Vagina (tissue), 2 donors: Measurements from ENCODE around the gene NKX6-2. TPM values are rescaled to one million over a fixed set of nuclear protein-coding genes. Genes with fewer than 3 reads are reported as not detected.

Experiments used
- DNase-seq, 2 donors: peaks; one replicate each; pipeline ENCODE4 v3.0.0-alpha.2; 2017; ENCODE audit errors: extremely low spot score in 2 of 2
- H3K27ac ChIP-seq: fragments of 200-600 bp; sonication (generic); one replicate; pipeline ENCODE4 v1.5.1; 2019
- H3K27me3 ChIP-seq: fragments of 200-600 bp; sonication (generic); one replicate; pipeline ENCODE4 v1.5.1; 2019
- H3K36me3 ChIP-seq, 2 donors: fragments of 200-600 bp; sonication (generic); one replicate each; pipeline ENCODE4 v1.5.1; 2017 to 2019
- H3K4me1 ChIP-seq: fragments of 200-600 bp; sonication (generic); one replicate; pipeline ENCODE4 v1.5.1; 2019
- H3K4me3 ChIP-seq, 2 donors: fragments of 200-600 bp; sonication (generic); 1 replicate in 1 of 2; 2 replicates in 1 of 2; pipeline ENCODE4 v1.5.1; 2016 to 2019
- H3K9me3 ChIP-seq: fragments of 200-600 bp; sonication (generic); one replicate; pipeline ENCODE4 v1.5.1; 2019
- POLR2A ChIP-seq, 2 donors: fragments of 450-650 bp; IDR thresholded peaks; one replicate each; pipeline ENCODE4 v1.6.1; 2017; ENCODE audit warnings: antibody characterized with exemption in 2 of 2, mild to moderate bottlenecking in 2 of 2, moderate library complexity in 2 of 2
- POLR2AphosphoS5 ChIP-seq, 2 donors: sonication (generic); formaldehyde crosslinking; IDR thresholded peaks; one replicate each; pipeline ENCODE4 v1.9.0; 2017; ENCODE audit warnings: antibody characterized with exemption in 2 of 2, mild to moderate bottlenecking in 2 of 2, low read depth in 1 of 2; ENCODE audit not compliant: insufficient read depth in 1 of 2
- intact Hi-C: fragments of 100-400 bp; cut with DNase I; formaldehyde crosslinking; loops from one replicate; pipeline ENCODE4 v1.15.1; 2023
- total RNA-seq: library from RNA; depleted of rRNA; stranded (reverse); fragments of >200 nt; gene quantifications from one replicate; pipeline ENCODE4 v1.2.3, GENCODE V29; 2016
- TF ChIP-seq, protein P1 (sequence below), 3 experiments: fragments of 450-650 bp in 2 of 3; fragments of 200-600 bp in 1 of 3; sonication (generic) in 1 of 3; IDR thresholded peaks; one replicate each; pipeline ENCODE4 v1.5.1; 2017 to 2019; ENCODE audit warnings: antibody characterized with exemption in 3 of 3, mild to moderate bottlenecking in 2 of 3, moderate library complexity in 2 of 3

NKX6-2 gene
- total RNA-seq, 1 donor from 2014 or later: 0.49 TPM

DNA sequence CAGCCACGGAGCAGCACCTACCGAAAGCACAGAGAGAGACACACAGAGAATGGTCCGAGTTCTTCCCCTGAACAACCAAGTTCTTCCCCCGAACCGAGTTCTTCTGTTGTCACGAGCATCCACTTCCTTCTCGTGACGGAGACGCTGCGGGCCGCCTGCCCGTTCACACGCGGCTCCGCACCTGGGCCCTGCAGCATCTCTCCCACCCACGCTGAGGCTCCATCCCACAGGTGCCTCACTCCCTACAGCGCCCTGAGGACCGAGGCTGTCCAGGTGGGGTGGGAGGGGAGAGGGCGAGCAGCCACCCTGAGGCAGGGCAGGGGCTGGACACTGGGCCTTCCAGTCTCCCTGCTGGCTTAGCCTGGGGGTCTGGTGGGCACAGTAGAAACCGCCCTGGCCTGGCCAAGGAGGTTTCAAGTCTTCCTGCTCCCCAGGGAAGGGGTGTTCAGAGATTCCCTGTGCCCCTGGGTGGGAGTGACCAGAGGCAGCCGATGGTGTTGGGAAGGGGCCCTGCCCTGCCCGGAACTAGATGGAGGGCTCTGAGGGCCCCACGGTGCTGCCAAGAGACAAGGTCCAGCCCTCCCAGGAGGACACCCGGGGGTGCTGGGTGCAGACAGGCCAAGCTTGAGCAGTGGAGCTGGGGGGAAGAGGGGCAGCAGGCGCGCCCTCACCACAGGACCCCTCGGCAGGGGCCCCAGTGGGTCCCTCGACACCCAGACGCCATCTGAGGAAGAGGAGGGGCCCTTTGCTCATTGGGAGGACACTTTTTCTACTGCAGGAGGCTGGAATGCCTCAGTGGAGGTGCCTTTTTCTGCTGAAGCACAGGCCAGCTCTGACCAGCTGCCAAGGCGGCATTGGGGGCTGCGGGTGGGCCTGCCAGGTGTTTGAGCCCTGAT lies 5.2 kb upstream of the NKX6-2 start:
- H3K27ac ChIP-seq: no peak overlapping the region
- intact Hi-C loops: no loop called here
- H3K9me3 ChIP-seq: no peaks in the 10 kb centered on the region
- TF ChIP-seq POLR2AphosphoS5 (IDR thresholded peaks at IDR 0.05; ENCODE audit: insufficient read depth in 1 of 2, low read depth in 1 of 2): no peak
- TF ChIP-seq POLR2A (IDR thresholded peaks at IDR 0.05): no peak
- TF ChIP-seq, protein P1, sequence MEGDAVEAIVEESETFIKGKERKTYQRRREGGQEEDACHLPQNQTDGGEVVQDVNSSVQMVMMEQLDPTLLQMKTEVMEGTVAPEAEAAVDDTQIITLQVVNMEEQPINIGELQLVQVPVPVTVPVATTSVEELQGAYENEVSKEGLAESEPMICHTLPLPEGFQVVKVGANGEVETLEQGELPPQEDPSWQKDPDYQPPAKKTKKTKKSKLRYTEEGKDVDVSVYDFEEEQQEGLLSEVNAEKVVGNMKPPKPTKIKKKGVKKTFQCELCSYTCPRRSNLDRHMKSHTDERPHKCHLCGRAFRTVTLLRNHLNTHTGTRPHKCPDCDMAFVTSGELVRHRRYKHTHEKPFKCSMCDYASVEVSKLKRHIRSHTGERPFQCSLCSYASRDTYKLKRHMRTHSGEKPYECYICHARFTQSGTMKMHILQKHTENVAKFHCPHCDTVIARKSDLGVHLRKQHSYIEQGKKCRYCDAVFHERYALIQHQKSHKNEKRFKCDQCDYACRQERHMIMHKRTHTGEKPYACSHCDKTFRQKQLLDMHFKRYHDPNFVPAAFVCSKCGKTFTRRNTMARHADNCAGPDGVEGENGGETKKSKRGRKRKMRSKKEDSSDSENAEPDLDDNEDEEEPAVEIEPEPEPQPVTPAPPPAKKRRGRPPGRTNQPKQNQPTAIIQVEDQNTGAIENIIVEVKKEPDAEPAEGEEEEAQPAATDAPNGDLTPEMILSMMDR (IDR thresholded peaks at IDR 0.05): no peak
- H3K4me3 ChIP-seq: no peak overlapping the region
- H3K36me3 ChIP-seq: no peaks in the 10 kb centered on the region
- H3K27me3 ChIP-seq: no peaks in the 10 kb centered on the region
- peaks cover 21% of the 10 kb centered on the region for H3K4me1 ChIP-seq
- DNase-seq: no peak

DNA sequence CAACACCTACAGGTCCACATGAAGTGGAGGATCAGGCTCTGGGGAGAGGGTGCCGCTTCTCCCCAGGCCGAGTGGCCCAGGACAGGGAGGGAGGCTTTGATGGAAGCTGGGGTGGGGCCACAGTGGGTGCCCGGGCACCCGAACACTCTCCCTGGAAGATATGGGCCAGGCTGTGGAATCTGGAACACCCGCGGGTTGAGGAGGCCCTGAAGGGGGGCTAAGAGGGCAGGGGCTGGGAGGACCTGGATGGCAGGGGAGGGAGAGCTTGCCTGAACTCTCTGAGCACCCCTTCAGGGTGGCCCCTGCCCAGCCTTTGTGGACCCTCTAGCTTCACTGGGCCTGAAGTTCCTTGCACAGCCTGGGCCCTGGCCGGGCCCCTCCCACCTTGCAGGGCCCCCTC lies 4.5 kb upstream of the NKX6-2 start:
- H3K4me1 ChIP-seq: peaks cover 22% of the 10 kb centered on the region
- no peak overlapping the region for H3K27ac ChIP-seq
- TF ChIP-seq POLR2A (IDR thresholded peaks at IDR 0.05) (no peak), POLR2AphosphoS5 (IDR thresholded peaks at IDR 0.05; ENCODE audit: insufficient read depth in 1 of 2, low read depth in 1 of 2) (no peak)
- TF ChIP-seq, protein P1 (IDR thresholded peaks at IDR 0.05): no peak
- no peak overlapping the region for H3K4me3 ChIP-seq
- intact Hi-C loops: no loop called here
- DNase-seq: no peak
- H3K9me3 ChIP-seq: no peaks in the 10 kb centered on the region
- H3K27me3 ChIP-seq: no peaks in the 10 kb centered on the region
- no peaks in the 10 kb centered on the region for H3K36me3 ChIP-seq

DNA sequence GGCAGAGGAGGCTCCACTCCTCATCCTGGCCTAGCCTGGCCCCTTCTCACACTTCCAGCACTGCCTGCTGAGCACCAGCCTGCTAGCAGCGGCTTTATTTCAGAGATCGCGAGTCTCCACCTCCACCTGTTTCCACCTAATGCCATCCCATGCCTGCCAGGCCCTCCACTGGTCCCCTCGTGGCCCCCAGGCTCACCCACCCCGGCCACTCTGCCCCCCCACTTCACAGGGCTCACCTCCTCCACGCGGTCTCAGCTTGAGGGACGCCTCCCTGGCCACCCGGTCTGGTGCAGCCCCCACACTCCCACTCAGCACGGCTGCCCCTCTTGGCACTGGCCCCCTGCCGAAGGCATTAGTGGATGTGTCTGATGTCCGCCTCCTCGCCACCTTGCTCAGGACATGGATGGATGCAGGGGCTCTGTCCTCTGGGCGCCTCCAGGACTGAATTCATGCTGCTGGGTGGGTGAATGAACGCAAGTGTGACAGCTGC lies 3.8 kb upstream of the NKX6-2 start:
- Histone ChIP-seq H3K36me3 (no peaks in the 10 kb centered on the region), H3K27me3 (no peaks in the 10 kb centered on the region), H3K9me3 (no peaks in the 10 kb centered on the region), H3K4me3 (no peak overlapping the region), H3K4me1 (peaks cover 22% of the 10 kb centered on the region), H3K27ac (no peak overlapping the region)
- intact Hi-C loops: no loop called here
- no peak for TF ChIP-seq POLR2A (IDR thresholded peaks at IDR 0.05)
- no peak for TF ChIP-seq POLR2AphosphoS5 (IDR thresholded peaks at IDR 0.05; ENCODE audit: insufficient read depth in 1 of 2, low read depth in 1 of 2)
- TF ChIP-seq, protein P1 (IDR thresholded peaks at IDR 0.05): no peak
- no peak for DNase-seq

DNA sequence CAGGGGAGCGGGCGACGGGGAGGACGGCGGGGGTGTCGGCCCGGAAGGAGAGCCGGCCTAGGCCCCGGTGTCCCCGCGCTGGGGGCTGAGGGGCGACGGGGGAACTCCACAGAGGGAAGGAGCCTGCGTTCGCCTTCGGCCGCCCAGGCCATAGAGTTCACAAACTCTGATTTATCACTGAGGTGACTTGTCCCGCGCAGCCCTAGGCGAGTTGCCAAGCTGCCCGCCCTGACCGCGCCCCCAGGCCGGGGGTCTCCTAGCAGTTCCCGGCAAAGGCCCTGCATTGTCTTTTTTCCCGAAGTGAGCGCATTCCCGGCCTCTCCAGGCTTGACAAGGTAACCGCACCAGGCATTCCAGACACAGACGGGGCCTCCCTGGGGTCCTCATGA lies 2.9 kb upstream of the NKX6-2 start:
- no peak for TF ChIP-seq POLR2A (IDR thresholded peaks at IDR 0.05)
- TF ChIP-seq, protein P1 (IDR thresholded peaks at IDR 0.05): no peak
- no peak for TF ChIP-seq POLR2AphosphoS5 (IDR thresholded peaks at IDR 0.05; ENCODE audit: insufficient read depth in 1 of 2, low read depth in 1 of 2)
- Histone ChIP-seq H3K9me3 (no peaks in the 10 kb centered on the region), H3K36me3 (no peaks in the 10 kb centered on the region), H3K4me1 (peaks cover 22% of the 10 kb centered on the region), H3K27ac (no peak overlapping the region), H3K27me3 (peaks cover 4% of the 10 kb centered on the region), H3K4me3 (no peak overlapping the region)
- intact Hi-C loops: no loop called here
- DNase-seq: no peak
